GM03348 (cell line): ENCODE results near the gene TOMM34.

Experiments used
- DNase-seq: peaks from one replicate; pipeline ENCODE4 v3.0.0; 2012; ENCODE audit warnings: low spot score

The TOMM34 gene

DNA sequence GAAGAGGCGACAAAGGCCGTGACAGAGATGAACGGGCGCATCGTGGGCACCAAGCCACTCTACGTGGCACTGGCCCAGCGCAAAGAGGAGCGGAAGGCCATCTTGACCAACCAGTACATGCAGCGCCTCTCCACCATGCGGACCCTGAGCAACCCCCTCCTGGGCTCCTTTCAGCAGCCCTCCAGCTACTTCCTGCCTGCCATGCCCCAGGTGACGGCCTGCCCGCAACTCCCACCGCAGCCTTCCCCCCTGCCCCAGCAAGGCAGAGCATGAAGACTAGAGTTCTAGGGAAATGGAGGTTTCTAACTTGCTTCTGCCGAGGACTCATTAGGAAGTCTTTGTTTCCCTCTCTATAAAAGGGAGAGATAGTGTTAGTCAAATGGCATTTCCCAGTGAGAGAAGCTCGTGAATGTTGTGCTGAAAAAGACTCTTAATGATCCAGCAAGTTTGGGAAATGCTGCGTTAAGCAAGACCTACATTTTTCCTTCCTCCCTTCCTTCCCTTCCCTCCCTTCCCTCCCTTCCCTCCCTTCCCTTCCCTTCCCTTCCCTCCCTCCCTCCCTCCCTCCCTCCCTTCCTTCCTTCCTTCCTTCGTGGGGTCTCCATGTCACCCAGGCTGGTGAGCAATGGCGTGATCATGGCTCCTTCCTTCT, 29.6 kb downstream of the TOMM34 start:
- no peak for DNase-seq

DNA sequence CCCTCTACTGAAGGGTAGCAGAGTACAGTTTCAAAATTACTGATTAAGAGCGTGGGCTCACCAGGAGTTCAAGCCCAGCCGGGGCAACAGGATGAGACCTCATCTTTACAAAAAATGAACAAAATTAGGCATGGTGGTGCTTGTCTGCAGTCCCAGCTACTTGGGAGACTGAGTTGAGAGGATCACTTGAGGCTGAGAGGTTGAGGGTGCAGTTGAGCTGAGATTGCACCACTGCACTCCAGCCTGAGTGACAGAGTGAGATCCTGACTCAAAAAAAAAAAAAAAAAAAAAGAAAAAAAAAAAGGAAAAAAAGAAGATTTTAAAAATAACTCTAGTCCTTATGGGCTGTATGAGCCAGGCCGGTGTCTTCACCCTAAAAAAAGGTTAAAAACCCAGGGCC, 31.6 kb downstream of the TOMM34 start:
- DNase-seq: no peak

DNA sequence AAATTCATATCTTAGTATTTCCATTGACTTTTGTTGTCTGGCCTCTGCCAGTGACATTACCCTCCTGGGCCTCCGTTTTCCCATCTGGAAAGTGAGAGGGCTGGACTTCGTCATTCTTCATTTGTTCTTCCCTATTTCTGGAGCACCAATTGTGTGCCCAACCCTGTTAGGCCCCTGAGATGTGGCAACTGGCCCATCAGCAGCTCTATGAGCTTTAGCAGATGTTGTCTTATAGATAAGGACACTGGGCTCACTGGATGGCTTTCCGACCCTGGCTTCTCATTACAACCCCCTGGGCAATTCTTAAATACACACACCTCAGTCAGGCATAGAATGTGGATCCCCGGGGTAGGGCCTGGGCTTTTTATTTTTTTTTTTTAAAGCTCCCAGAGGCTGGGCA, 35.7 kb downstream of the TOMM34 start:
- no peak for DNase-seq

DNA sequence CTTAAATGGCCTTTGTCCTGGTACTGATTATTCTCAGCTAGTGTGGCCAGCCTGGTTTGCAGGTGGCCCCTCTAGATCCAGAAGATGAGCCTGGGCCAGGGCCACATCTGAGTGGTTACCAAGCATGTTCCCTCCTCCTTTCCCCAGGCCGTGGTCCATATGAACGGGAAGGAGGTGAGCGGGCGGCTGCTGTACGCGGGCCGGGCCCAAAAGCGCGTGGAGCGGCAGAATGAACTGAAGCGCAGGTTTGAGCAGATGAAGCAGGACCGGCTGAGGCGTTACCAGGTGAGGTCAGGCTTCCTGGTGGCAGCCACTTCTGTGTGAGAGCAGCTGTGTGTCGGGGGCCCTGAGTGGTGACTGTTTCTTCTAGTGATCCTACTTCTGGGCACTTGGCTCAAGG, 38.8 kb downstream of the TOMM34 start:
- DNase-seq: no peak

DNA sequence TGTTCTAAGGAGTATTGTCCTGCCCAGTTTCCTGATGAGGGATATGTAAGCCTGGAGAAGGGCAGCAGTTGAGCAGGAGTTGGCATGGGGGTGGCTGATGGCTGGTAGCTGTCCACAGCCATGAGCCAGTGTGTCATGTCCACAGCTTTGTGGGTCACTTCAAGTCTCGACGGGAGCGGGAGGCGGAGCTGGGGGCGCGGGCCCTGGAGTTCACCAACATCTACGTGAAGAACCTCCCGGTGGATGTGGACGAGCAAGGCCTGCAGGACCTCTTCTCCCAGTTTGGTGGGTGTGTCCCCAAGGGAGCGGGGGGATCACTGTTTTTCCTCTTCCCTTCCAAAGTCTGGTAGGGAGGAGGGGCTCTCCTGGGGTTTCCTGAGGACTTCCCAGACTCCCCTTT, 41.4 kb downstream of the TOMM34 start:
- no peak for DNase-seq

DNA sequence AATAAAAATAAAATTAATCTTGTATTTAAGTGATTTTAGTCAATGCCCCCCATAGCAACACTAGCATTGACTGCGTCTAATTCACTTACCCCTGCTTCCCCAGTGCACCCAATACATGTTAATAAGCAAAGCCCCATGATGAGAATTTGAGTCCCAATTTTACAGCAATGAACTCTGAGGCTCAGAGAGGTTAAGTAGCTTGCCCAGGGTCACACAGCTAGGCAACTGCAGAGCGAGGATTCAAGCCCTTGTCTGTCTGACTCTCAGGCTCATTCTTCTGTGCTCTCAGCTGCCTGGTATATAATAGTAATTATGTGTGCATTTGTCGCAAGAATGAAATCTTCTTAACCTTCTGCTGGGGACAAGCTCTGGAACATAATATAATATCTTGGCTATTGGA, 41.9 kb downstream of the TOMM34 start:
- DNase-seq: no peak

DNA sequence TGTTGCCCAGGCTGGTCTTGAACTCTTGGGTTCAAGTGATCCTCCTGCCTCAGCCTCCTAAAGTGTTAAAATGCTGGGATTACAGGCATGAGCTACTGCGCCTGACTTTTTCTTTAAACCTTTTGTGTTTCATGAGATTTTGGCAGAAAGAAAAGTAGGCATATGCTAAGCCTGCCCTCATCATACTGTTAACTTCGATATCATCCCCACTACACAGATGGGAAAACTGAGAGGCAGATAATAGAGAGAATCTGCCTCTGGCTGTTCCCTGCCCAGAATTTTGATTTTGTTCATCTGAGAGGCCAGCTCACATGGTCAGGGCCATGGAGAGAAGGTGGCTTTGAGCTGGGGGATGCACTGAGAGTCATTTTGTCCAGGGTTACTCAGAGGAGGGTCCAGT, 42.8 kb downstream of the TOMM34 start:
- no peak for DNase-seq

DNA sequence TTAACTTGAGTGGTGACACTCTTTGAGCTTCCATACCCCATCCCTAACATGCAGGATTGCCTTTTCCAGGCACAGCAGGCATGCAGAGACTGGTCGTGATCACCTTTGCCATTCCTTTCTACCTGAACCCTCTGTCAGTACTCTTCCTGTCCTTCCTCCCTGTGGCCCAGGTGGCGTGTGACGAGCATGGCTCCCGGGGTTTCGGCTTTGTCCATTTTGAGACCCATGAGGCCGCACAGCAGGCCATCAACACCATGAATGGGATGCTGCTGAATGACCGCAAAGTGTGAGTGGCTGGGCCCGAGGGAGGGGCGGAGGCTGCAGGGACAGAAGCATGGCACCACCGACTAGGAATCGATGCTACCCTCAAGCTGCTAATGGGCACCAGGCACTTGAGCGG, 43.6 kb downstream of the TOMM34 start:
- DNase-seq: no peak

DNA sequence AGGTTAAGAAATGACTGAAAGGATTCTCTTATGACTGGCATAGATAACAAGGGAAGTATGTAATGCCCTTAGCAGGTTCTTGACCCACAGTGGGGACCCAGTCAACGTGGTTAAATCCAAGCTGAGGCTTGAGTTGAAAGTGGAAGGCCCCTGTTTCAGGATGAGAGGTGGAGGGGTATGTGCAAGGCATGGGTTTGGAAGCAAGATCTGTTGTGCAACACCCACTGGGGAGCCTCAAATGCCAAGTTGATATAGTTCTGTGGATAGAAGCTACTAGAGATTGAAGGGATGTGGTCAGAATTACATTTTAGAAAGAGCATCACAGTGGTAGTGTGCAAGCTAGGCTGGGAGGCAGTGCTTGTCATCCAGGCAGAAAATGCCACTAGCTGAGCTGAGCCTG, 45.3 kb downstream of the TOMM34 start:
- no peak for DNase-seq

DNA sequence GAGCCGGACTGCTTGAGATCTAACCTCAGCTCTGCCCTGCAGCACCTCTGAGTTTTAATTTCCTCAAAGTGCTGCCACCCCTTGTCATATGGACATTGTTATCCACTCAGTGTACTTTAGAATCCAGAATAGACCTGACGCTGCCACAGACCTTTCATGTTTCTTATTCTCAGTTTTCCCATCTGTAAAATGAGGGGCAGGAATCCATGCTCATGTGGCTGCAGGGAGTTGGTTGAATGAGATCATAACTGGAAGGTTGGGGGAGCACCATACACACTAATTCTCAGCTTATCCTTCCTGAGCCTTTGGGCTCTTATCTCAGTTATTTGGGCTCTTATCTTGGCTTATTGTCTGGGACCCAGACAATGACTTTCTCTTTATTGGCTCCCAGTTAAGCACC, 48.0 kb downstream of the TOMM34 start:
- no peak for DNase-seq

DNA sequence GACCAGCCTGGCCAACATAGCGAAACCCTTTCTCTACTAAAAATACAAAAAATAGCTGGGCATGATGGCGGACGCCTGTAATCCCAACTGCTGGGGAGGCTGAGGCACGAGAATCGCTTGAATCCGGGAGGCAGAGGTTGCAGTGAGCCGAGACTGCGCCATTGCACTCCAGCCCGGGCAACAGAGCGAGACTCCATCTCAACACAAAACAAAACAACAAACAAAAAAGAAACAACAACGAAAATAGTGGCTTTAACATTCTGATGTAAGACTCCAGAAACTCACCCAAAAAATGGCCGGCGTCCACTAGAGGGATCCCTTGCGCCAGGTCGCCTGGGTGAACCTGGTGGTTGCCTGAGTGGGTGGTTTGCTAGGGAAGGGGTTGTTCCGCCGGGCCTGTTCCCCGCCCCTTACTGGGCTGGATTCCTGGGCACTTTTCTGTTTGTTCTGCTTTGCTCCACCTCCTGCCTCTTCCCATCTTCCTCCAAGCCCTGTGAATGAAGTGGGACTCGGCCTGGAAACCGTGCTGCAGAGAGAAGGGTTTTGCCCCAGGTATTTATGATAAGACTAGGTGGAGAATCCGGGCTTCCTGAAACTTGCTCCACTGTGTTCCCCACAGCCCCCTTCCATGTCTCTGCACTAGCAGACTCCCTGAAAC, 48.8 kb downstream of the TOMM34 start:
- DNase-seq: peak; percentile 61

DNA sequence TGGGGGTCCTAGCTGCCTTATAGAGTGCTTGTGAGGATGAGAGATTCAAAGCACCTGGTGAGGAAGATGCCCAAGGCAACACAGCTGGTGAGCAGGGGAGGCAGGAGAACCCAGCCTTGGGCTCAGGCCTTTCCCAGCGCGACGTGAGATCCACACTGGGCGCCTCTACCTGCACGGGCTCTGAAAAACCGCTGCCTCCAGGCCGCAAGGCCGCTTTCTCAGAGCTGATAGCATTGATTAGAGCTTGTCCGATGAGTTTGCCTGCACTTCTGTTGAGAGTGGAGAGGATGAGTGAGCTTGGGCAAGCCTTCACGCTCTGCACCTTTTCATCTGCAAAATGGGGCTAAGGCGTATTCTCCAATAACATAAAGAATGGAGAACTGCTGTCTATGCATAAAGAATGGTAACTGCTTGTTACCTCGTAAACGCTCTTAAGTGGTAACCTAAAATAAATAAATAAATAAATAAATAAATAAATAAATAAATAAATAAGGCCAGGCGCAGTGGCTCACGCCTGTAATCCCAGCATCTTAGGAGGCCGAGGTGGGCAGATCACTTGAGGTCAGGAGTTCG, 49.4 kb downstream of the TOMM34 start:
- DNase-seq: no peak

DNA sequence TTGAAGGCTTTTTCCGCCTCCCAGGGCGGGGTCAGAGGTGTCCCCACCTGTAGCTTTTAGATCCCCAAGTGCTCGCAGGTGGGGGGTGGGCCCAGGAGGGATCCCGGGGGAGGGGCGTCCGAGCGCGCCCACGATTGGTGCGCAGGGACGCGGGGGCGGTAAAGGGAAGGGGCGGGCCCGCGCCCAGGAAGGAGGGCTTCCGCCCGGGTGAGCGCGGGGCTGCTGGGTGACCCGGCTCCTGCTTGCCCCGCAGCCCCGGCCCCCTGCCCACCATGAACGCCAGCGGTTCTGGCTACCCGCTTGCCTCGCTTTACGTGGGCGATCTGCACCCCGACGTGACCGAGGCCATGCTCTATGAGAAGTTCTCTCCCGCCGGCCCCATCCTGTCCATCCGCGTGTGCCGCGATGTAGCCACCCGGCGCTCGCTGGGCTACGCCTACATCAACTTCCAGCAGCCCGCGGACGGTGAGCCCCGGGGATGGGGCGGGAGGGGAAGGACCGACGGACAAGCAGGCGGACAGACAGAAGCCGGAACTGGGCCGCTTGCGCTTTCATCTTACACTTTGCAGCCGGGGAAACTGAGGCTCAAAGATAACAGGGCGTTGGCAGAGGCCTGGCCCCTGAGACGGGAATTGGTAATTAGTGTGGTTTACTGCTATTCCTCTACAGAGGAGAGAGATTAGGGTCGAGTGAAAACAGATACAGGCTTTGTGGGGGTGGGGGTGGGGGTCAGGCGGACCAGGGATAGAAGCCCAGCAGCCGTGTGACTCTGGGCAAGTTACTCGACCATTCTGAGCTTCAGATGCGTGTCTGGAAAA, 50.1 kb downstream of the TOMM34 start, which contains the start of gene PABPC1L:
Gene PABPC1L, plus strand, starts transcription at position 189 of the 818 bp plus-strand sequence. Its CDS starts 84 bp downstream, at position 273.
- peak; percentile 94 for DNase-seq

DNA sequence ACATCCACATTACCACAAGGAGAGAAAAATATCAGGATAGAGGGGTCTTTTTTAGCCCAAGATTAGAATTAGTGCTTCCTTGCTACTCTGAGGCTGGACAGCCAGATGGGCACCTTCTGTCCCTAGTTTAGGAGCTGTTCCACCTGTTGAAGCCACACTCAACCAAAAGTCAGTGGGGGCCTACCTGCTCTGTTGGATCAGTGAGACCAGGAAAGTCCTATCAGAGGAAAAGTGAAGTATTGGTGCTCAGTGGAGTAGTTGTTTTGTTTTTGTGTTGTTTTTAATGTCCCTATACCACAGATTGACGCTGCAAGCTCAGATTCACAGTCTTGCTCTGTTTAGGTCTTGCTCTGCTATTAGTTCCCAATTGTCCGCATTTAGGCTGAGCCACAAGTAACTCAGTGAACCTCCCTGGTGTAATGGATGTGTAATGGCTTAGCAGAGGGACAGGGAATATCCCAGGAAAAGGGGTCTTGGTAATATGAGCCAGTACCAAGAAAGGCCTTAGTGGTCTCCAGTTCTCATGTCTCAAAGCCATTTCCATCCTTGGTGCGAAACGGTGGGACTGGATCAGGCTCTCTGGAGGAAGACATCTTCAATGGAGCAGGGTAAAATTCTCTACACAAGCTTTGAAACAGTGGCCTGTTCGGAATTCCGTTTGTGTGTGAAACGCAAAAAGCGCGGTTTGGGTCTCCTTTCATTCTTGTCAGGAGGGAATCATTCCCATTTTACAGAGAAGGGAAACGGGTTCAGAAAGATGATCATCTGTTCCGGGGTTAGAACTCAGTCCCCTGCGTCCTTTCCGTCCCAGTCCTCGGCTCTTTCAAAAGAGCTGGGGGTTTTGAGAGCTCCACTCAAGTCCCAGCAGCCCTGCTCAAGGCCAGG, 51.0 kb downstream of the TOMM34 start:
- DNase-seq: no peak

DNA sequence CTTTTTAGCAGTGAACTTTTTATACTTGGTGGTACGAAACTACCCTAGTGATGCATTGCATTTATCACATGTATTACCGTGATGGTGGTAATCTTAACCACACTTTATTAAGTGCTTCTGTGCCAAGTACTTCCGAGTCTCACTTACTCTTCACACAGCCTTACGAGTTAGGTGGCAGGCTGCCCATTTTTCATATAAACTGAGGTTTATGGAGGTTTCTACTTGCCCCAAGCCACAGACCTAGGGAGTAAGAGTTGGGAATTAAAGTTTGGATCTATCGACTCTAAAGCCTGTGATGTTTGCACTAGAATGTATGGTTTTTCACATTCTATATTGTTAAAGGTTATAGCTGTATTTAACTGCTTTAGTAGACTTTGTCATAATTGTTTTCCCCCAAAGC, 55.8 kb downstream of the TOMM34 start:
- DNase-seq: no peak

DNA sequence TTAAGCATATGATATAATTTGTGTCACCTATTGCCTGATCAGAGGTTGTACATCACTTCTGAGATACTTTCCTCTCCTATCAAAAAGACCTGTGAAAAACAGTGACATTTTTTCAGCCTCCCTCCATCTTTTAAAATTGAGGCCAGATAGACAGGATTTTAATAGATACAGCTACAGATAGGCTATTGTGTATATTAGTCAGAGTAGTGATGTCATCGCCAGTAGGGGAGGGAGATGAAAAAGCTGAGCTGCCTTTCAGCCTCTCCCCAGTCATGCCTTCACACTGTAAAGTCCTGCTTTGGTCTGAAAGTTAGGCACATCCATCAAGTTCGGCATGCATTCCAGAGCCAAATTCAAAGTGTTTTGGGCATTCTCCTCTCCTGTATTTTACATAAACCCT, 58.2 kb downstream of the TOMM34 start:
- peak; percentile 48 for DNase-seq

DNA sequence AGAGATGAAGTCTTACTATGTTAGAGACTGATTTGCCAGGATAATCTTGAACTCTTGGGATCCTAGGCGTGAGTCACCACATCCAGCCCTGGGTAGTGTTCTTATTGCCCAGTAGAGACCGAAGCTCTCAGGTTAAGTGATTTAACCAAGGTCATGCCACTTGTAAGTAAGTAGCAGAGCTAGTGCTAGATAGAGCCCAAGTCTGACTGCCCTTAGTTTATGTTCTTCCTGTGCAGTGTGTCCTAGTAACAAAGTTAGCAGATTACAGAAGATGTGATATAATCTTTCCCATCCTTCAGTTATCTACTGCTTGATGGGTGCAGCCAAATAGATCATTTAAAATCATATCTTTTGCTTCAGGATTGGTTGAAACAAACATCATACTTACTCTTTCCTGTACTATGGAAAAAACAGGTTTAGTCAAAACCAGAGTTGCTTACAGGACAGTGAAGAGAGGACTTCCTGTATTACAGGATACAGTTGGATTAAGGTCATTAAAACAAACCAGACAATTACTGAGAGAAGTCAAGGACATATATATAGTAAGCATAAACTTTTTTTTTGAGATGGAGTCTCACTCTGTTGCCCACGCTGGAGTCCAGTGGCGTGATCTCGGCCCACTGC, 59.9 kb downstream of the TOMM34 start:
- DNase-seq: no peak

DNA sequence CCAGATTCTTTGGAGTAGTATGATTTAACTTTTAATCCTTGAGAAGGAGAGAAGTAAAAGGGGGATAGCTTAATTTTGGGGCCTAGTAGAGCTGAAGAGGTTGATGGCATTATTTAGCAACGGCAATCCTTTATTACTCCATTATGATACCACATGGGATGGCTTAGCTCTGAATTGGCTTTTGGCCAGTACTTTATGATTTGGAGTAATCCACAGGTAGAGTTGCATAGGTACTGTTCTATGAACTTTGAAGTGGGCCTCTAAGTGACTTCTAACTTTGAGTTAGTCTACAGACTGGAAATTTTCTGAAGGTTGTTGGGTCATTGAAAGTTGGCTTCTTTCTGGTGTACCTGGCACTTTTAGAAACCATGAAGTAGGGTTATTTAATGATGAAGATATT, 63.1 kb downstream of the TOMM34 start:
- DNase-seq: no peak

DNA sequence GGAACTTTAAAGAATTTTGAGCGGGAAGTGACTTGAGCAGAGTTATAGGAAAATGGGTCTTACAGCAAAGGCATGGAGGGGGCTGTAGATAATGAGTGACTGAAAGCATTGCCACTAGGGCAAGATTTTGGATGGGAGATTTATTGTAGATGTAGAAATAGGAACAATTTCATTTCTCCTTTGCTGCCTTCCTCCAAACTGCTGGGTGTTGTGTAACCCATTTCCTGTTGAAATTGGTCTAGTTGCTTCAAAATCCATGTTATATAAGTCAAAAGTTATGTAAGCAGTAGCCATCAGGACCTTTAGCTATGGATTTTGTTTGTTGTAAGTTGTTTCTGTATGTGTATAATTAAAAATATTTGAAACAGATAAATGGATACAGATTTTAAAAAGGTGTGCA, 63.6 kb downstream of the TOMM34 start:
- peak; percentile 40 for DNase-seq

DNA sequence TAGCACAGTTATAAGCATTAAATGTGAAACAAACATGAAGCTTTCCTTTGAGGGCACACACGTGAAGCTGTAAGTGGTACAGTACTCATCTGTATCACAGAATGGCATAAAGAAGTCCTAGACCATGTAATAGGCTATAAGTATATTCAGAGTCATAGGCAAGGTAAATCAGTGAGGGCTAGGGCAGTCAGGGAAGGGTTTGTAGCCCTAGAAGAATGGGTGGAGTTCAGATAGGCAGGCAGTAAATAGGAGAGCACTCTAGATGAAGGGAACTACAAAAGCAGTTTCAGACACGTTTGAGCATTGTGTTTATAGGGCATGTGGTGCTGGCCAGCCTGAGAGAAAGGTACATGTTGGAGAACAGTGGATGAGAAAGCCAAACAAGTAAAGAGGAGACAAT, 65.2 kb downstream of the TOMM34 start:
- DNase-seq: no peak
